ENCODE data around the gene HPCAL4.

HPCAL4 gene

GRCh38 chr1:39649636-39650185, 41.5 kb downstream of the HPCAL4 start:
- no peak for DNase-seq (ENCODE audit: low read depth in 2 of 2)

GRCh38 chr1:39648496-39648895, 42.7 kb downstream of the HPCAL4 start:
- no peak for DNase-seq (ENCODE audit: low read depth in 2 of 2)

- DNase-seq (ENCODE audit: low read depth in 2 of 2): no peak
Measured at GRCh38 chr1:39647247-39647646, 44.0 kb downstream of the HPCAL4 start.

GRCh38 chr1:39646232-39647081, 44.8 kb downstream of the HPCAL4 start:
- DNase-seq (ENCODE audit: low read depth in 2 of 2): no peak

- DNase-seq (ENCODE audit: low read depth in 2 of 2): no peak
Measured at GRCh38 chr1:39645411-39646043, 45.7 kb downstream of the HPCAL4 start.

GRCh38 chr1:39643705-39644104, 47.5 kb downstream of the HPCAL4 start:
- DNase-seq (ENCODE audit: low read depth in 2 of 2): no peak

- no peak for DNase-seq (ENCODE audit: low read depth in 2 of 2)
Measured at GRCh38 chr1:39642796-39643195, 48.4 kb downstream of the HPCAL4 start.

- DNase-seq (ENCODE audit: low read depth in 2 of 2): no peak
Measured at GRCh38 chr1:39640861-39641260, 50.4 kb downstream of the HPCAL4 start.

- DNase-seq (ENCODE audit: low read depth in 2 of 2): peak; percentile 61 to 74
Measured at GRCh38 chr1:39639305-39640130, 51.7 kb downstream of the HPCAL4 start, which contains the start of gene HEYL. HEYL (minus strand) TSS chr1:39639643; CDS start chr1:39639625, 18 bp downstream.

- no peak for DNase-seq (ENCODE audit: low read depth in 2 of 2)
Measured at GRCh38 chr1:39638965-39639304, 52.3 kb downstream of the HPCAL4 start.

- DNase-seq (ENCODE audit: low read depth in 2 of 2): no peak
Measured at GRCh38 chr1:39637361-39637760, 53.9 kb downstream of the HPCAL4 start.

- no peak for DNase-seq (ENCODE audit: low read depth in 2 of 2)
Measured at GRCh38 chr1:39635871-39636210, 55.4 kb downstream of the HPCAL4 start.

- DNase-seq (ENCODE audit: low read depth in 2 of 2): no peak
Measured at GRCh38 chr1:39635205-39635870, 55.9 kb downstream of the HPCAL4 start.

GRCh38 chr1:39633422-39633821, 57.8 kb downstream of the HPCAL4 start:
- DNase-seq (ENCODE audit: low read depth in 2 of 2): no peak

- DNase-seq (ENCODE audit: low read depth in 2 of 2): no peak
Measured at GRCh38 chr1:39632682-39633417, 58.4 kb downstream of the HPCAL4 start.

- DNase-seq (ENCODE audit: low read depth in 2 of 2): no peak
Measured at GRCh38 chr1:39632323-39632681, 58.9 kb downstream of the HPCAL4 start.

- no peak for DNase-seq (ENCODE audit: low read depth in 2 of 2)
Measured at GRCh38 chr1:39631361-39632322, 59.6 kb downstream of the HPCAL4 start.

- DNase-seq (ENCODE audit: low read depth in 2 of 2): no peak
Measured at GRCh38 chr1:39628807-39629350, 62.4 kb downstream of the HPCAL4 start.

Measured in stimulated activated CD8-positive, alpha-beta memory T cell treated with anti-CD3 and anti-CD28 coated beads, Interleukin-2, amount 100 ng/mL, for 48 hours (primary cell).